Activated B cell treated with CpG ODN at 0.5 μM for 24 hours (primary cell): ENCODE results near the gene TRIAP1. TPM values are rescaled to one million over a fixed set of nuclear protein-coding genes. Genes with fewer than 3 reads are reported as not detected.

Source experiments
- ATAC-seq: fragments of 200-7000 bp; cut with Tn5 transposase; one replicate; pipeline ENCODE4 v1.10.0; 2021; ENCODE audit warnings: low read depth, mild to moderate bottlenecking, moderate library complexity
- CTCF ChIA-PET: fragments of 350-600 bp; sonication (Branson Sonifier 250); formaldehyde crosslinking; loops from one replicate; lab custom pipeline; 2021; ENCODE audit warnings: antibody characterized with exemption; lab: Charles Lee
- POLR2A ChIA-PET: fragments of 350-600 bp; sonication (Branson Sonifier 250); formaldehyde crosslinking; loops from one replicate; lab custom pipeline; 2021; ENCODE audit warnings: antibody characterized with exemption; lab: Charles Lee
- DNase-seq: peaks from one replicate; pipeline ENCODE4 v3.0.0; 2022
- H3K27ac Mint-ChIP-seq: one replicate; pipeline ENCODE4 v1.8.0; 2020; ENCODE audit warnings: mixed read lengths
- H3K27me3 Mint-ChIP-seq: one replicate; pipeline ENCODE4 v1.8.0; 2021; ENCODE audit warnings: mixed read lengths
- H3K36me3 Mint-ChIP-seq: one replicate; pipeline ENCODE4 v1.8.0; 2021; ENCODE audit warnings: low read depth, mixed read lengths
- H3K4me1 Mint-ChIP-seq: one replicate; pipeline ENCODE4 v1.8.0; 2021; ENCODE audit warnings: mixed read lengths
- H3K4me3 Mint-ChIP-seq: one replicate; pipeline ENCODE4 v1.8.0; 2020; ENCODE audit warnings: mild to moderate bottlenecking, mixed read lengths
- H3K9me3 Mint-ChIP-seq: one replicate; pipeline ENCODE4 v1.8.0; 2020; ENCODE audit warnings: mixed read lengths
- CTCF ChIP-seq: fragments of 200-600 bp; IDR thresholded peaks from one replicate; pipeline ENCODE4 v1.8.0; 2022; ENCODE audit warnings: antibody characterized with exemption, mild to moderate bottlenecking
- intact Hi-C: fragments of 100-400 bp; cut with micrococcal nuclease; formaldehyde crosslinking; loops from one replicate; pipeline ENCODE4 v1.15.1; 2024
- total RNA-seq: library from RNA; stranded (reverse); gene quantifications from 2 replicates; pipeline ENCODE4 v1.2.3, GENCODE V29; 2022

TRIAP1 gene
- total RNA-seq, 1 donor from 2014 or later: 18.2 TPM

- peaks cover 33% of the 10 kb centered on the region for H3K4me1 Mint-ChIP-seq
- H3K4me3 Mint-ChIP-seq: no peak overlapping the region
- peaks cover 63% of the 10 kb centered on the region for H3K36me3 Mint-ChIP-seq
- no peaks in the 10 kb centered on the region for H3K9me3 Mint-ChIP-seq
- no peak overlapping the region for H3K27ac Mint-ChIP-seq
- no peaks in the 10 kb centered on the region for H3K27me3 Mint-ChIP-seq
- ChIA-PET POLR2A (no interaction called here), CTCF (interaction anchor here (1.4 to 2.1 kb wide), 2 partner anchors 25 to 109 kb away, joined by 3 to 6 read pairs; no protein-coding TSS in a partner anchor)
- intact Hi-C loops: loop anchor here (1.0 kb wide), 2 partner anchors 109 to 140 kb away; no protein-coding TSS in a partner anchor
- TF ChIP-seq CTCF: no peak
- DNase-seq (no peak), ATAC-seq (no peak)
Observed at GRCh38 chr12:120465756-120466155, 19.6 kb upstream of the TRIAP1 start.

GRCh38 chr12:120463712-120464111 lies 17.5 kb upstream of the TRIAP1 start:
- Mint-ChIP-seq H3K27me3 (no peaks in the 10 kb centered on the region), H3K9me3 (no peaks in the 10 kb centered on the region)

GRCh38 chr12:120462099-120462640 lies 16.0 kb upstream of the TRIAP1 start:
- H3K4me3 Mint-ChIP-seq: no peak overlapping the region
- no peaks in the 10 kb centered on the region for H3K27me3 Mint-ChIP-seq
- DNase-seq (no peak), ATAC-seq (no peak)
- ChIA-PET POLR2A (interaction anchor here (0.6 kb wide), 1 partner anchor 10 kb away, joined by 4 read pairs; no protein-coding TSS in a partner anchor), CTCF (no interaction called here)
- H3K4me1 Mint-ChIP-seq: peaks cover 16% of the 10 kb centered on the region
- H3K27ac Mint-ChIP-seq: no peak overlapping the region
- TF ChIP-seq CTCF: no peak
- H3K9me3 Mint-ChIP-seq: no peaks in the 10 kb centered on the region
- H3K36me3 Mint-ChIP-seq: peaks cover 83% of the 10 kb centered on the region
- intact Hi-C loops: no loop called here

More at GRCh38 chr12:120463712-120464111, 17.5 kb upstream of the TRIAP1 start:
- POLR2A ChIA-PET: interaction anchor here (1.4 kb wide), 1 partner anchor 10 kb away, joined by 3 read pairs; no protein-coding TSS in a partner anchor
- CTCF ChIA-PET: interaction anchor here (0.9 to 1.2 kb wide), 2 partner anchors 9 to 11 kb away, joined by 3 read pairs; no protein-coding TSS in a partner anchor
- DNase-seq (no peak), ATAC-seq (no peak)
- Mint-ChIP-seq H3K27ac (no peak overlapping the region), H3K4me3 (no peak overlapping the region), H3K36me3 (peaks cover 82% of the 10 kb centered on the region), H3K4me1 (peaks cover 27% of the 10 kb centered on the region)
- intact Hi-C loops: no loop called here
- no peak for TF ChIP-seq CTCF

- Mint-ChIP-seq H3K27ac (no peak overlapping the region), H3K27me3 (no peaks in the 10 kb centered on the region), H3K4me1 (peaks cover 2% of the 10 kb centered on the region), H3K4me3 (no peak overlapping the region), H3K36me3 (peaks cover 87% of the 10 kb centered on the region), H3K9me3 (no peaks in the 10 kb centered on the region)
- no peak for TF ChIP-seq CTCF
- intact Hi-C loops: no loop called here
- ATAC-seq (no peak), DNase-seq (no peak)
- CTCF ChIA-PET: no interaction called here
- POLR2A ChIA-PET: interaction anchor here (0.6 to 0.7 kb wide), 2 partner anchors 25 to 83 kb away, joined by 4 to 9 read pairs; no protein-coding TSS in a partner anchor
Observed at GRCh38 chr12:120460157-120460556, 14.0 kb upstream of the TRIAP1 start.

GRCh38 chr12:120457133-120457532 lies 10.9 kb upstream of the TRIAP1 start:
- ATAC-seq: no peak
- Mint-ChIP-seq H3K27me3 (no peaks in the 10 kb centered on the region), H3K4me3 (no peak overlapping the region), H3K36me3 (peaks cover 70% of the 10 kb centered on the region), H3K9me3 (no peaks in the 10 kb centered on the region), H3K27ac (peak overlapping the region; percentile 1), H3K4me1 (peaks cover 7% of the 10 kb centered on the region)
- ChIA-PET CTCF (interaction anchor here (1.7 kb wide), 1 partner anchor 40 kb away, joined by 3 read pairs; no protein-coding TSS in a partner anchor), POLR2A (interaction anchor here (0.6 to 1.4 kb wide), 3 partner anchors 10 to 839 kb away, joined by 3 to 5 read pairs (median 3); partner anchors contain the start of genes CAMKK2, GATC and TRIAP1)
- DNase-seq: no peak
- intact Hi-C loops: no loop called here
- TF ChIP-seq CTCF: no peak
